HepG2 (cell line): Measurements from ENCODE around the gene GSAP. TPM values are rescaled to one million over a fixed set of nuclear protein-coding genes. Genes with fewer than 3 reads are reported as not detected.

Experiments used
- ATAC-seq: fragments of 200-7000 bp; cut with Tn5 transposase; 3 replicates; pipeline ENCODE4 v1.9.1; 2020; ENCODE audit warnings: mild to moderate bottlenecking, moderate library complexity
- BruUV-seq: library from RNA; stranded (reverse); fragments of 400-500 nt; replicated peaks from 2 replicates; lab custom pipeline; 2021; lab: Mats Ljungman, UMichigan
- CTCF ChIA-PET: fragments of 300-600 bp; formaldehyde crosslinking; extraction: SDS; loops from one replicate; lab custom pipeline; 2021; ENCODE audit warnings: low total read pairs, inconsistent platforms, low intra/inter-chr PET ratio; lab: Yijun Ruan, JAX
- POLR2A ChIA-PET: fragments of 350-600 bp; sonication (Branson Sonifier 250); formaldehyde crosslinking; loops from one replicate; lab custom pipeline; 2020; ENCODE audit warnings: antibody characterized with exemption, inconsistent platforms; lab: Yijun Ruan, JAX
- DNase-seq: peaks from one replicate; pipeline ENCODE4 v3.0.0-alpha.2; 2015; ENCODE audit warnings: low spot score
- FAIRE-seq: peaks from 3 replicates; lab custom pipeline; 2011; peaks lifted over from hg19 to GRCh38; lab: Jason Lieb, UNC
- H2AFZ ChIP-seq: one replicate; pipeline ENCODE4 v1.6.1; 2011; ENCODE audit warnings: low read length, inconsistent platforms
- H3K27ac ChIP-seq: fragments of 300-600 bp; 3 replicates; pipeline ENCODE4 v1.8.0; 2011; ENCODE audit warnings: mixed run types, mild to moderate bottlenecking, mixed read lengths, low read length, inconsistent platforms; ENCODE audit not compliant: insufficient read depth; ENCODE audit errors: extremely low read length
- H3K27me3 ChIP-seq, 2 experiments: fragments of 200-600 bp in 1 of 2; 2 replicates in 1 of 2; 3 replicates in 1 of 2; pipeline versions ENCODE4 v1.6.0 to v1.8.0; 2011; ENCODE audit warnings: low read length in 2 of 2, mild to moderate bottlenecking in 2 of 2, moderate library complexity in 2 of 2, inconsistent platforms in 1 of 2; ENCODE audit not compliant: insufficient read depth in 2 of 2, control insufficient read depth in 1 of 2
- H3K36me3 ChIP-seq, 2 experiments: fragments of 200-600 bp in 1 of 2; replicated peaks in 1 of 2; 2 replicates in 1 of 2; 3 replicates in 1 of 2; pipeline versions ENCODE4 v1.5.1 to v1.8.0; 2011; ENCODE audit warnings: low read length in 2 of 2, inconsistent platforms in 1 of 2; ENCODE audit not compliant: insufficient read depth in 2 of 2, control insufficient read depth in 1 of 2
- H3K4me1 ChIP-seq: 2 replicates; pipeline ENCODE4 v1.5.1; 2012; ENCODE audit warnings: low read length, inconsistent platforms; ENCODE audit not compliant: insufficient read depth
- H3K4me2 ChIP-seq: 2 replicates; pipeline ENCODE4 v1.6.0; 2011; ENCODE audit warnings: low read depth, low read length, inconsistent platforms
- H3K4me3 ChIP-seq, 3 experiments: fragments of 200-600 bp in 1 of 3; sonication (generic), shearing (Covaris generic) in 1 of 3; replicated peaks in 1 of 3; 2 replicates each; pipeline ENCODE4 v1.5.1; 2011 to 2016; ENCODE audit warnings: low read length in 3 of 3, inconsistent platforms in 2 of 3, low read depth in 2 of 3, mild to moderate bottlenecking in 2 of 3, control low read depth in 1 of 3, mixed read lengths in 1 of 3; ENCODE audit not compliant: insufficient read depth in 1 of 3
- H3K79me2 ChIP-seq: one replicate; pipeline ENCODE4 v1.6.1; 2011; ENCODE audit warnings: low read length, inconsistent platforms; ENCODE audit not compliant: insufficient read depth
- H3K9ac ChIP-seq: 2 replicates; pipeline ENCODE4 v1.6.0; 2011; ENCODE audit warnings: mild to moderate bottlenecking, low read depth, low read length, inconsistent platforms; ENCODE audit not compliant: insufficient read depth
- H3K9me3 ChIP-seq: 2 replicates; pipeline ENCODE4 v1.5.1; 2012; ENCODE audit warnings: mild to moderate bottlenecking, low read length
- H4K20me1 ChIP-seq: 2 replicates; pipeline ENCODE4 v1.6.0; 2011; ENCODE audit warnings: inconsistent platforms, mild to moderate bottlenecking, low read length, moderate library complexity; ENCODE audit not compliant: insufficient read depth
- ATF1 ChIP-seq: IDR thresholded peaks from 2 replicates; pipeline ENCODE4 v1.6.1; 2016; ENCODE audit warnings: mild to moderate bottlenecking, control low read depth
- ELF1 ChIP-seq: sonication (generic); formaldehyde crosslinking; IDR thresholded peaks from 2 replicates; pipeline ENCODE4 v1.4.0; 2020; ENCODE audit warnings: missing genetic modification reagents
- HDAC2 ChIP-seq: sonication (generic); formaldehyde crosslinking; IDR thresholded peaks from 2 replicates; pipeline ENCODE4 v1.4.0; 2020; ENCODE audit warnings: missing genetic modification reagents
- HOXD1 ChIP-seq: sonication (generic); formaldehyde crosslinking; IDR thresholded peaks from 2 replicates; pipeline ENCODE4 v1.5.0; 2020; ENCODE audit warnings: missing genetic modification reagents
- MIER2 ChIP-seq: IDR thresholded peaks from 2 replicates; pipeline ENCODE4 v1.6.1; 2016; ENCODE audit warnings: missing biosample characterization, missing genetic modification reagents
- NCOR1 ChIP-seq: fragments of 200-600 bp; sonication (generic); IDR thresholded peaks from 2 replicates; pipeline ENCODE4 v1.7.0; 2017; ENCODE audit warnings: antibody characterized with exemption, low read length, borderline replicate concordance
- NRL ChIP-seq: sonication (generic); formaldehyde crosslinking; IDR thresholded peaks from 2 replicates; pipeline ENCODE4 v1.5.0; 2020; ENCODE audit warnings: missing genetic modification reagents, mild to moderate bottlenecking, moderate library complexity, borderline replicate concordance
- SIN3B ChIP-seq: fragments of 150-350 bp; IDR thresholded peaks from 2 replicates; pipeline ENCODE4 v1.6.1; 2014; ENCODE audit warnings: low read length
- SMC3 ChIP-seq: IDR thresholded peaks from 2 replicates; pipeline ENCODE4 v1.6.1; 2011; ENCODE audit warnings: low read length, improper control_type of control experiment
- ZBTB33 ChIP-seq: sonication (generic); formaldehyde crosslinking; IDR thresholded peaks from 2 replicates; pipeline ENCODE4 v1.4.0; 2020; ENCODE audit warnings: missing genetic modification reagents
- ZBTB46 ChIP-seq: sonication (generic); formaldehyde crosslinking; IDR thresholded peaks from 2 replicates; pipeline ENCODE4 v1.4.0; 2020; ENCODE audit warnings: mild to moderate bottlenecking, missing genetic modification reagents, borderline replicate concordance
- ZNF17 ChIP-seq: sonication (generic); formaldehyde crosslinking; IDR thresholded peaks from 2 replicates; pipeline ENCODE4 v1.5.0; 2020; ENCODE audit warnings: mild to moderate bottlenecking, missing genetic modification reagents
- ZNF205 ChIP-seq: IDR thresholded peaks from 2 replicates; pipeline ENCODE4 v1.6.1; 2018; ENCODE audit warnings: missing biosample characterization, missing genetic modification reagents
- ZNF382 ChIP-seq: sonication (generic); formaldehyde crosslinking; IDR thresholded peaks from 2 replicates; pipeline ENCODE4 v1.5.0; 2020; ENCODE audit warnings: missing genetic modification reagents, mild to moderate bottlenecking, borderline replicate concordance
- ZNF720 ChIP-seq: sonication (generic); formaldehyde crosslinking; IDR thresholded peaks from 2 replicates; pipeline ENCODE4 v1.4.0; 2020; ENCODE audit warnings: missing genetic modification reagents
- ZNF746 ChIP-seq: sonication (generic); formaldehyde crosslinking; IDR thresholded peaks from 2 replicates; pipeline ENCODE4 v1.8.0; 2022; ENCODE audit warnings: mild to moderate bottlenecking, missing genetic modification reagents
- ZNF766 ChIP-seq: sonication (generic); formaldehyde crosslinking; IDR thresholded peaks from 2 replicates; pipeline ENCODE4 v1.5.0; 2020; ENCODE audit warnings: missing genetic modification reagents, borderline replicate concordance
- WGBS: methylation state at CpG from one replicate; pipeline ENCODE4 v1.1.6; 2017; ENCODE audit warnings: low lambda C conversion rate; 5-methylcytosine and 5-hydroxymethylcytosine counted together
- in situ Hi-C: cut with HindIII; loops from 2 replicates; pipeline ENCODE4 v1.10.0; 2017; ENCODE audit warnings: low pct_unique_long_range_greater_than_20kb; ENCODE audit not compliant: extremely low pct_ligation_motif_present
- intact Hi-C: fragments of 100-400 bp; cut with micrococcal nuclease; formaldehyde crosslinking; loops from one replicate; pipeline ENCODE4 v1.10.0; 2022; ENCODE audit not compliant: unreplicated experiment
- polyA plus RNA-seq, 8 experiments: library from polyadenylated mRNA; depleted of rRNA in 3 of 8; stranded (reverse) in 7 of 8; unstranded in 1 of 8; fragments of >200 nt; fragmentation: Illumina TruSeq in 4 of 8; extraction: Trizol in 4 of 8; gene quantifications; 2 replicates each; pipeline versions ENCODE4 v1.2.1 to v1.2.3, GENCODE V29; 2011 to 2016; ENCODE audit warnings: low read depth in 4 of 8, missing spikeins in 1 of 8, mixed read lengths in 1 of 8; ENCODE audit not compliant: insufficient read depth in 1 of 8
- total RNA-seq, 5 experiments: library from RNA; depleted of rRNA; stranded (reverse); fragments of >200 nt; fragmentation: Illumina TruSeq; extraction: Trizol; gene quantifications; 2 replicates each; pipeline ENCODE4 v1.2.3, GENCODE V29; 2016; ENCODE audit warnings: low read depth in 1 of 5
- TF ChIP-seq, protein P1 (sequence below): sonication (generic); formaldehyde crosslinking; IDR thresholded peaks from 2 replicates; pipeline ENCODE4 v1.5.0; 2020; ENCODE audit warnings: missing genetic modification reagents

The GSAP gene
- total and polyA plus RNA-seq, 2 of the 13 experiments (the other 11 are each of a cell fraction or from before 2014, with no cell fraction given) = 34.6 to 40.6 TPM

GRCh38 chr7:77353407-77353721, 62.8 kb downstream of the GSAP start:
- ChIA-PET CTCF (no interaction called here), POLR2A (no interaction called here)
- no TSS peak for BruUV-seq
- H4K20me1 ChIP-seq = no peaks in the 10 kb centered on the region
- ATAC-seq (no peak), DNase-seq (no peak), FAIRE-seq (no peak)
- peaks cover 12 to 46% of the 10 kb centered on the region in 2 experiments for H3K36me3 ChIP-seq
- no peaks in the 10 kb centered on the region for H3K79me2 ChIP-seq
- no peaks in the 10 kb centered on the region for H3K4me1 ChIP-seq
- H3K9ac ChIP-seq = no peak overlapping the region
- TF ChIP-seq MIER2 (CRISPR knock-in tag) = no peak
- TF ChIP-seq ZNF205 (CRISPR knock-in tag) = no peak
- no peak for TF ChIP-seq ZNF382 (CRISPR knock-in tag)
- no peak for TF ChIP-seq HOXD1 (CRISPR knock-in tag)
- TF ChIP-seq SIN3B = no peak
- no peak for TF ChIP-seq SMC3
- TF ChIP-seq NCOR1 = no peak
- TF ChIP-seq ZBTB46 (CRISPR knock-in tag) = no peak
- TF ChIP-seq ELF1 (CRISPR knock-in tag) = no peak
- no peak for TF ChIP-seq ZNF720 (CRISPR knock-in tag)
- TF ChIP-seq ZBTB33 (CRISPR knock-in tag) = no peak
- no peak for TF ChIP-seq NRL (CRISPR knock-in tag)
- no peak for TF ChIP-seq ZNF17
- no peak for TF ChIP-seq HDAC2 (CRISPR knock-in tag)
- TF ChIP-seq ZNF746 (CRISPR knock-in tag) = no peak
- TF ChIP-seq ATF1 = no peak
- TF ChIP-seq, protein P1, sequence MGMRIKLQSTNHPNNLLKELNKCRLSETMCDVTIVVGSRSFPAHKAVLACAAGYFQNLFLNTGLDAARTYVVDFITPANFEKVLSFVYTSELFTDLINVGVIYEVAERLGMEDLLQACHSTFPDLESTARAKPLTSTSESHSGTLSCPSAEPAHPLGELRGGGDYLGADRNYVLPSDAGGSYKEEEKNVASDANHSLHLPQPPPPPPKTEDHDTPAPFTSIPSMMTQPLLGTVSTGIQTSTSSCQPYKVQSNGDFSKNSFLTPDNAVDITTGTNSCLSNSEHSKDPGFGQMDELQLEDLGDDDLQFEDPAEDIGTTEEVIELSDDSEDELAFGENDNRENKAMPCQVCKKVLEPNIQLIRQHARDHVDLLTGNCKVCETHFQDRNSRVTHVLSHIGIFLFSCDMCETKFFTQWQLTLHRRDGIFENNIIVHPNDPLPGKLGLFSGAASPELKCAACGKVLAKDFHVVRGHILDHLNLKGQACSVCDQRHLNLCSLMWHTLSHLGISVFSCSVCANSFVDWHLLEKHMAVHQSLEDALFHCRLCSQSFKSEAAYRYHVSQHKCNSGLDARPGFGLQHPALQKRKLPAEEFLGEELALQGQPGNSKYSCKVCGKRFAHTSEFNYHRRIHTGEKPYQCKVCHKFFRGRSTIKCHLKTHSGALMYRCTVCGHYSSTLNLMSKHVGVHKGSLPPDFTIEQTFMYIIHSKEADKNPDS (CRISPR knock-in tag) = no peak
- TF ChIP-seq ZNF766 (CRISPR knock-in tag) = no peak
- no peak overlapping the region for H2AFZ ChIP-seq
- WGBS = 95% methylated on average over 1 of the region's 1 CpG
- intact Hi-C loops (no loop called here), in situ Hi-C loops (no loop called here)
- no peak overlapping the region for H3K4me3 ChIP-seq
- H3K9me3 ChIP-seq = no peaks in the 10 kb centered on the region
- no peak overlapping the region for H3K4me2 ChIP-seq
- H3K27ac ChIP-seq = no peak overlapping the region
- H3K27me3 ChIP-seq = no peaks in the 10 kb centered on the region
